Activated B cell treated with CpG ODN at 0.5 μM for 24 hours (primary cell): ENCODE data around the gene CREB3L2. TPM values are rescaled to one million over a fixed set of nuclear protein-coding genes. Genes with fewer than 3 reads are reported as not detected.

ENCODE experiments used
- ATAC-seq: fragments of 200-7000 bp; cut with Tn5 transposase; one replicate; pipeline ENCODE4 v1.10.0; 2021; ENCODE audit warnings: low read depth, mild to moderate bottlenecking, moderate library complexity
- CTCF ChIA-PET: fragments of 350-600 bp; sonication (Branson Sonifier 250); formaldehyde crosslinking; loops from one replicate; lab custom pipeline; 2021; ENCODE audit warnings: antibody characterized with exemption; lab: Charles Lee
- POLR2A ChIA-PET: fragments of 350-600 bp; sonication (Branson Sonifier 250); formaldehyde crosslinking; loops from one replicate; lab custom pipeline; 2021; ENCODE audit warnings: antibody characterized with exemption; lab: Charles Lee
- DNase-seq: peaks from one replicate; pipeline ENCODE4 v3.0.0; 2022
- H3K27ac Mint-ChIP-seq: one replicate; pipeline ENCODE4 v1.8.0; 2020; ENCODE audit warnings: mixed read lengths
- H3K27me3 Mint-ChIP-seq: one replicate; pipeline ENCODE4 v1.8.0; 2021; ENCODE audit warnings: mixed read lengths
- H3K36me3 Mint-ChIP-seq: one replicate; pipeline ENCODE4 v1.8.0; 2021; ENCODE audit warnings: low read depth, mixed read lengths
- H3K4me1 Mint-ChIP-seq: one replicate; pipeline ENCODE4 v1.8.0; 2021; ENCODE audit warnings: mixed read lengths
- H3K4me3 Mint-ChIP-seq: one replicate; pipeline ENCODE4 v1.8.0; 2020; ENCODE audit warnings: mild to moderate bottlenecking, mixed read lengths
- H3K9me3 Mint-ChIP-seq: one replicate; pipeline ENCODE4 v1.8.0; 2020; ENCODE audit warnings: mixed read lengths
- intact Hi-C: fragments of 100-400 bp; cut with micrococcal nuclease; formaldehyde crosslinking; loops from one replicate; pipeline ENCODE4 v1.15.1; 2024
- total RNA-seq: library from RNA; stranded (reverse); gene quantifications from 2 replicates; pipeline ENCODE4 v1.2.3, GENCODE V29; 2022
- TF ChIP-seq, protein P1 (sequence below): fragments of 200-600 bp; IDR thresholded peaks from one replicate; pipeline ENCODE4 v1.8.0; 2022; ENCODE audit warnings: antibody characterized with exemption, mild to moderate bottlenecking

CREB3L2 gene
- total RNA-seq, 1 donor from 2014 or later = 21.7 TPM

GRCh38 chr7:137996871-137997270 lies 5.0 kb downstream of the CREB3L2 start:
- DNase-seq = no peak
- Mint-ChIP-seq H3K36me3 (peaks cover 12% of the 10 kb centered on the region), H3K4me3 (no peak overlapping the region), H3K27me3 (no peaks in the 10 kb centered on the region), H3K9me3 (no peaks in the 10 kb centered on the region), H3K27ac (no peak overlapping the region), H3K4me1 (peaks cover 55% of the 10 kb centered on the region)
- POLR2A ChIA-PET = no interaction called here
- TF ChIP-seq, protein P1, sequence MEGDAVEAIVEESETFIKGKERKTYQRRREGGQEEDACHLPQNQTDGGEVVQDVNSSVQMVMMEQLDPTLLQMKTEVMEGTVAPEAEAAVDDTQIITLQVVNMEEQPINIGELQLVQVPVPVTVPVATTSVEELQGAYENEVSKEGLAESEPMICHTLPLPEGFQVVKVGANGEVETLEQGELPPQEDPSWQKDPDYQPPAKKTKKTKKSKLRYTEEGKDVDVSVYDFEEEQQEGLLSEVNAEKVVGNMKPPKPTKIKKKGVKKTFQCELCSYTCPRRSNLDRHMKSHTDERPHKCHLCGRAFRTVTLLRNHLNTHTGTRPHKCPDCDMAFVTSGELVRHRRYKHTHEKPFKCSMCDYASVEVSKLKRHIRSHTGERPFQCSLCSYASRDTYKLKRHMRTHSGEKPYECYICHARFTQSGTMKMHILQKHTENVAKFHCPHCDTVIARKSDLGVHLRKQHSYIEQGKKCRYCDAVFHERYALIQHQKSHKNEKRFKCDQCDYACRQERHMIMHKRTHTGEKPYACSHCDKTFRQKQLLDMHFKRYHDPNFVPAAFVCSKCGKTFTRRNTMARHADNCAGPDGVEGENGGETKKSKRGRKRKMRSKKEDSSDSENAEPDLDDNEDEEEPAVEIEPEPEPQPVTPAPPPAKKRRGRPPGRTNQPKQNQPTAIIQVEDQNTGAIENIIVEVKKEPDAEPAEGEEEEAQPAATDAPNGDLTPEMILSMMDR = no peak
- intact Hi-C loops = no loop called here
- no peak for ATAC-seq
- CTCF ChIA-PET = no interaction called here

GRCh38 chr7:137996386-137996851 lies 5.5 kb downstream of the CREB3L2 start:
- Mint-ChIP-seq H3K9me3 (no peaks in the 10 kb centered on the region), H3K36me3 (peaks cover 8% of the 10 kb centered on the region), H3K27me3 (no peaks in the 10 kb centered on the region), H3K4me1 (peaks cover 56% of the 10 kb centered on the region), H3K27ac (no peak overlapping the region), H3K4me3 (peak overlapping the region; percentile 11)
- no peak for DNase-seq
- ChIA-PET CTCF (no interaction called here), POLR2A (no interaction called here)
- intact Hi-C loops = no loop called here
- TF ChIP-seq, protein P1 = no peak
- no peak for ATAC-seq

DNA sequence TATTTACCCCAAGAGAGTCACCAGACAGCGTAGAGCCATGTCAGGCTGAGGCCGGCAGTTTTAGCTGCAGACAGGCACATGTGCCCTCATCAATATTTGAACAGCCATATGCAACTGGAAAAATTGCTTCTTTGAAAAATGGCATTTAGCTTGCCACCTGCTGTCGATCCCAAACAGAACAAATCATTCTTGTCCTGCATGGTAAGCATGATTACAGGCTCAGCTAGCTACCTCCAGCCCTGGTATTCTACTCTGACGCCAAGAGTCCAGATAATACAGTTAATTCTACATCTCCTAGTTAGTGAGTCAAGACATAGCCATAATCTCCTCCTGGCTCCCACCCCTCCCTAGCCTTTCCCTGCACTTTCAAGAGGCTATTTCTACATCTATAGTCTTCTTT lies 7.7 kb downstream of the CREB3L2 start:
- H3K27ac Mint-ChIP-seq = no peak overlapping the region
- ChIA-PET CTCF (interaction anchor here (0.9 kb wide), 1 partner anchor 15 kb away, joined by 3 read pairs; no protein-coding TSS in a partner anchor), POLR2A (no interaction called here)
- no peaks in the 10 kb centered on the region for H3K27me3 Mint-ChIP-seq
- intact Hi-C loops = no loop called here
- DNase-seq = no peak
- H3K36me3 Mint-ChIP-seq = peaks cover 5% of the 10 kb centered on the region
- no peaks in the 10 kb centered on the region for H3K9me3 Mint-ChIP-seq
- ATAC-seq = no peak
- H3K4me3 Mint-ChIP-seq = no peak overlapping the region
- H3K4me1 Mint-ChIP-seq = peaks cover 36% of the 10 kb centered on the region
- TF ChIP-seq, protein P1 = no peak

DNA sequence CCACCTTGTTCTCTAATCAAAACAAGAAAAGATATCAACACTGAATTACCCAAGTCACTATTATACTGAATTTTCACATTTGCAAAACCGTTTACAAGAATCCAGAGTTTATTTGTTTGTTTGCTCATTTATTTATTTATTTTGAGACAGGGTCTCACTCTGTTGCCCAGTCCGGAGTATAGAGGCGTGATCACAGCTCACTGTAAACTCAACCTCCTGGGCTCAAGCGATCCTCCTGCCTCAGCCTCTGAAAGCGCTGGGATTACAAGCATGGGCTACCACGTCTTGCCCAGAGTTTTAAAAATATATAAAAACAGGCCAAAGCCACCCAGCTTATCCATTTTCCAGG lies 8.5 kb downstream of the CREB3L2 start:
- Mint-ChIP-seq H3K4me1 (peaks cover 30% of the 10 kb centered on the region), H3K9me3 (no peaks in the 10 kb centered on the region), H3K36me3 (peaks cover 2% of the 10 kb centered on the region), H3K4me3 (no peak overlapping the region), H3K27ac (peak overlapping the region; percentile 30), H3K27me3 (no peaks in the 10 kb centered on the region)
- DNase-seq (no peak), ATAC-seq (no peak)
- intact Hi-C loops = no loop called here
- TF ChIP-seq, protein P1 = no peak
- ChIA-PET POLR2A (interaction anchor here (1.9 kb wide), 1 partner anchor 8 kb away, joined by 4 read pairs; no protein-coding TSS in a partner anchor), CTCF (no interaction called here)

- Mint-ChIP-seq H3K4me1 (peaks cover 30% of the 10 kb centered on the region), H3K9me3 (no peaks in the 10 kb centered on the region), H3K27ac (peak overlapping the region; percentile 30), H3K27me3 (no peaks in the 10 kb centered on the region), H3K36me3 (peaks cover 2% of the 10 kb centered on the region), H3K4me3 (no peak overlapping the region)
- intact Hi-C loops = no loop called here
- CTCF ChIA-PET = interaction anchor here (0.7 to 1.4 kb wide), 4 partner anchors 9 to 58 kb away, joined by 3 to 8 read pairs (median 6); partner anchors contain the start of gene CREB3L2
- POLR2A ChIA-PET = interaction anchor here (0.5 to 1.9 kb wide), 3 partner anchors 8 to 109 kb away, joined by 3 to 4 read pairs (median 3); partner anchors contain the start of gene CREB3L2
- ATAC-seq (no peak), DNase-seq (no peak)
- TF ChIP-seq, protein P1 = no peak
Measured at GRCh38 chr7:137992550-137993394, 9.1 kb downstream of the CREB3L2 start.
